ENCODE data around the gene RAPGEF2.

DNA sequence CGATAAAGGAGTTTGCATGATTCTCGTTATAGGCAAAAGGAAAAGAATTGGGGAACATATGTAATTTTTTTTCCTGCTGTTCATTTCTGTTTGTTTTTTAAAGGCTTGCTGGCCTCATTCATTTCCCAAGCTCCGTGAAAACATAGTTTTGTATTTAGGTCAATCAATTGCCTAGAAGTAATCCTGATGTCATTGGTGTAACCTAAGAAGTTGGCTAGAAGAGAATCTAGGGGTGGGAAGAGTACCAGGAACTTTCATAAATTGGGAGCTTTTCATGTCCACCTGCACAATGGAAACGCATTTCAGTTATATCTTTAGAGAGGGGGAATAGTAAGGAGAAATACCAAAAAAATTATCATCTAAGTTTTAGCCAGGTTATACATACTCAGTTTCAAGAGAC is 3.8 kb downstream of the RAPGEF2 start:
- no peak for TF ChIP-seq RB1 (IDR thresholded peaks at IDR 0.05; ENCODE audit: low read depth)
- no peak for TF ChIP-seq POLR2A (conservative IDR thresholded peaks at IDR 0.05)
- TF ChIP-seq, protein P1, sequence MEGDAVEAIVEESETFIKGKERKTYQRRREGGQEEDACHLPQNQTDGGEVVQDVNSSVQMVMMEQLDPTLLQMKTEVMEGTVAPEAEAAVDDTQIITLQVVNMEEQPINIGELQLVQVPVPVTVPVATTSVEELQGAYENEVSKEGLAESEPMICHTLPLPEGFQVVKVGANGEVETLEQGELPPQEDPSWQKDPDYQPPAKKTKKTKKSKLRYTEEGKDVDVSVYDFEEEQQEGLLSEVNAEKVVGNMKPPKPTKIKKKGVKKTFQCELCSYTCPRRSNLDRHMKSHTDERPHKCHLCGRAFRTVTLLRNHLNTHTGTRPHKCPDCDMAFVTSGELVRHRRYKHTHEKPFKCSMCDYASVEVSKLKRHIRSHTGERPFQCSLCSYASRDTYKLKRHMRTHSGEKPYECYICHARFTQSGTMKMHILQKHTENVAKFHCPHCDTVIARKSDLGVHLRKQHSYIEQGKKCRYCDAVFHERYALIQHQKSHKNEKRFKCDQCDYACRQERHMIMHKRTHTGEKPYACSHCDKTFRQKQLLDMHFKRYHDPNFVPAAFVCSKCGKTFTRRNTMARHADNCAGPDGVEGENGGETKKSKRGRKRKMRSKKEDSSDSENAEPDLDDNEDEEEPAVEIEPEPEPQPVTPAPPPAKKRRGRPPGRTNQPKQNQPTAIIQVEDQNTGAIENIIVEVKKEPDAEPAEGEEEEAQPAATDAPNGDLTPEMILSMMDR (IDR thresholded peaks at IDR 0.05 in 2 of 3, conservative IDR thresholded peaks at IDR 0.05 in 1 of 3; ENCODE audit: insufficient read depth in 2 of 3, low read depth in 1 of 3, low read length in 3 of 3) = no peak
